GM19467 (cell line): ENCODE results near the gene DLGAP1.
A peak's percentile ranks its signal among the peaks of the same experiment; 100 is the strongest.

ENCODE experiments used
- ATAC-seq: cut with Tn5 transposase; IDR thresholded peaks from one replicate; pipeline ENCODE4 v1.9.1; 2021; ENCODE audit warnings: mild to moderate bottlenecking, moderate library complexity; ENCODE audit not compliant: unreplicated experiment

Gene DLGAP1

DNA sequence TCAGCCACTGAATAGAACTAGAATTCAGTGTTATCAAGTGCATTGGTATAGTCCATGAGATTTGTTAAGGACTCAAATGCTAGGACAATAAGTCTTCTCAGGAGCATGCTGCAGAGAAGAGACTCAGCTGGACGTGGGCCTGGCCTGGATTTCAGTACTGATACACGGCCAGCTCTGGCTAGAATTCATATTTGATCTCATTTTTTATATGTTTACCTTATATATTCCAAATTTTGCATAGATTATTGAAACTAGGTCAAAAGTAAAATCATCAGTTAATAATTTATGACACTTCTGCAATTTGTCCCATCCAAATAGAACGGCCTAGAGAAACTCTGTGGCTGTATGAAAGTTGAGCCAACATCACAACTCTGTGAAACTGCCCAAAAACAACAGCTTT, 262.0 kb downstream of the DLGAP1 start:
- ATAC-seq: no peak

DNA sequence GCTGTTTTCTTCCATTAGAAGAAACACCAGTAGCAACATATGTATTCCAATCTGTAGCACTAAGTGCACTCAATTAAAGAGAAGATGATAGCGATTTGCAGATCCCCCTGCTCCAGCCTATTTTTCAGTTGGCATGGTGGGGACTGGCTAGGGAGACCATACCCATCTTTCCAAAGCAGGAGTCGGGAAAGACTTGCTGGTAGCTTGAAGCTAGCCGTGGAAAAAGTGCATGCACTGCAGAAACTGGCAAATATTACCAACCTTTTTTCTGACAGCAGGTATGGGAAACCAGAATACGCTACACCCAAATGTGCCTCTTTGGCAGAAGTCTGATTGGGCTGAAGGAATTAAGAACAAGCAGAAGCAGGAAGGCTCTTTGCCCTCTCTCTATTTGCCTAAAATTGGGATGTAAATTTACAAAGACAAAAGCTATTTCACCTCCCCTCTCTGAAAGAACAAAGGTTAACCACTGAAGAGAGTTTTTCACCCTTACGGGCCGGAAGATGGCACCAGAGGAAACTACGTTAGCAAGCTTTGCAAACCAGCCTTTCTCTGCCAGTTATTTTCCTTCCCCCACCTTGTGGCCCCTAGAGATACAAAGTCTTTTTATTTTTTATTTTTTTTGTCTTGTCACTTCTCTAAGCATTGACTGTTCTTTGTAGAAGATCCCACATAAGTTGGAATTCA, 273.1 kb downstream of the DLGAP1 start:
- no peak for ATAC-seq

- no peak for ATAC-seq
Measured at GRCh38 chr18:4181086-4181485, 274.0 kb downstream of the DLGAP1 start.

DNA sequence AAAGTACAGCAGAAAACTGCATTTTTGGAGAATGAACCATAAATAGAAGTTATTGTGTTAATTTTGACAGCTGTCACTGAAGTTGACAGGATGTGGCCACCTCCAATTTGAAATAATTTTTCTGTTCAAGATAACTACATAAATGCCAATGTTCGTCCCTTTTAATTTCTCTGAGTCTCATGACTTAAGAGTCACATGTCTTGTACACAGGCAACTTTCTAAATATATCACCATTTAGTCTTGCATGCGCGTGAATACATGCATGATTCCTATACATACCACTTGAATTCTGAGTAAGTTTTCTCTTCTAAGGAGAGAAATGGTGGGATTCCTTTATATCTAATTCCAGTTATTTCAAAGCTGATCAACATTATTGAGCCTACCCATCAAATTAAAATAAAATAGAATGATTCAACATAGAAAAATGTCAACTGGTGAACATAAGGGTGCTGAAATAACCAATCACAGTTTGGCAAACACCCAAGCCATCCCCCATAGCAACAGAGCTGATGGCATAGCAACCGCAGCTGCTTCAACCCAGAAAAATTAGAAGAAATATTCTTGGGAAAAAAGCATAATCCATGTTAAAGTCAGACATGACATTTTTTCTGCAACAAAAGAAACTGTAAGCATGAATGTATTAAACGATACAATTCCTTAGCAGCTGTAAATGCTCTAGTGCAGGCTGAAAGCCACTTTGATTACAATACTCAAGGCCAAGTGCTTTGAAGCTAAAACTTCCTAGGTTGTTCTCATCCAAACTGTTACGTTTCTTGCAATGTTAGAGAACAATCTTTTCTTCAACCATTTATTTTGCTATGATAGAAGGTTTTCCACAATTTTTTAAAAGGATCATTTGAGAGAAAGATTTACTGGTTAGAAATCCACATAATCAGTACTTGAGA, 282.7 kb downstream of the DLGAP1 start:
- no peak for ATAC-seq

DNA sequence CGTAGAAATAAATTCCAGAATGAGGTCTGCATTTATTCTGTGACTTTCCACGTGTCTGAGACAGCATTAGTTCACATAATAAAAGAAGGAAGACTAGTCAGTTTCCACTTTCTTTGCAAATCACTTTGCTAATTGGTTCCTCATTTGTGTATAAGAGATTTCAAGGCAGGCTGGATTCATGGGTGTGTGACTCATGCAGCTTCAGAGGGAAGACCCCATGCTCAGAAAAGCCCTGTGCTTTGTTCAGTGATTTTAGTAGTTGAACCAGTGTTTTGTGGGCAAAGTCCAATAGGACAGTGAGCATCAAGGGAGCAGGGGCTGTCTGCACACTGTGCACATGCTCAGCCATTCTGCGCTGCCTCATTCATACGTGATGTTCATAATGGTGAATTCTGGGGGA, 297.8 kb downstream of the DLGAP1 start:
- ATAC-seq: no peak

- ATAC-seq: no peak
Measured at GRCh38 chr18:4146797-4147196, 308.3 kb downstream of the DLGAP1 start.

DNA sequence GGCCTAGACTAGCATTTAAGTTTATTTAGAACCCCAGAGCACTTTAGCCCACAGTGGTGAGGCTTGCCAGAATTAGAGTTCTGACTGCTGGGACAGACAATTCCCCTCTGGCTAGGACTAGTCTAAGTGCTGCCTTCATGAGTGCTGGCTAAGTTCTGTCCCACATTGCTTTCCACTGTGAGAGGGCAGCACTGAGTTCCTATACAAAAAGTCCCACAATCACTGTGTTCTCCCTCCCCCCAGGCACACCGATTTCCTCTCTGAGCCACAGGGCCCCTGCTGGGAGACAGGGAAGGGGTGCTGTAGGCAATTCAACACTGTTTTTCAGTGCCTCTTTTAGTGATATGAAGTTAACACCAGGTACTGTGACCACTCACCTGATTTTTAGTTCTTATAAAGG, 310.9 kb downstream of the DLGAP1 start:
- no peak for ATAC-seq

DNA sequence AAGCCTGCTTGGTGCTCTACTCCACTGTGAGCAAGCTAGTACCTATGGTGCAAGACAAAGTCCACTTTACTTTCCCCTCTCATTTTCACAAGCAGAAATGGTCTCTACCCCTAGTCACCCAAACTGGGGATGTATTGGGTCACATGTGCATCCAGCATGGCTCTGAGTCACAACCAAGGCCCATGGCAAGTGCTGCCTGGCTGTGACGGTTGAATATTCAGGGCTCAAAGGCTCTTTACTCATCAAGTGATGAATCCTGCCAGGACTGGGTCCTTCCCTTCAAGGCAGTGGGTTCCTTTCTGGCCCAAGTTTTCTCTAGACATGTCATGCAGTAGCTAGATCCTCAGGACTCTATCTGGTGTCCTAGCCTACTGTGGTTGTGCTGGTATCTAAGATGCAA, 311.5 kb downstream of the DLGAP1 start:
- ATAC-seq: no peak

DNA sequence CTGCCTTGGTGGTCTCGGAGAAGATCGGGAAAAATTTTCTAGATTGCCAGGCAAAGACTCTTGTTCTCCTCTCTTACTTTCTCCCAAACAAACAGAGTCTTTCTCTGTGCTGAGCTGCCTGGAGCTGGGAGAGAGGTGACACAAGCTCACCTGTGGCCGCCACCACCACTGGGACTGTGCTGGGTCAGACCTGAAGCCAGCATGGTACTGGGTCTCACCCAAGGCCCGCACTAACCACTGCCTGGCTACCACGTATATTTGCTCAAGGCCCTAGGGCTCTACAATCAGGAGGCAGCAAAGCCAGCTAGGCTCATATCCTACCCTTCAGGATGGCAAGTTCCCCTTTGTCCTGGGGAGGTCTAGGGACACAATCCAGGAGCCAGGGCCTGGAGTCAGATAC, 312.2 kb downstream of the DLGAP1 start:
- ATAC-seq: no peak

GRCh38 chr18:4134700-4135099, 320.4 kb downstream of the DLGAP1 start:
- no peak for ATAC-seq

GRCh38 chr18:4130734-4131719, 324.1 kb downstream of the DLGAP1 start:
- ATAC-seq: no peak

DNA sequence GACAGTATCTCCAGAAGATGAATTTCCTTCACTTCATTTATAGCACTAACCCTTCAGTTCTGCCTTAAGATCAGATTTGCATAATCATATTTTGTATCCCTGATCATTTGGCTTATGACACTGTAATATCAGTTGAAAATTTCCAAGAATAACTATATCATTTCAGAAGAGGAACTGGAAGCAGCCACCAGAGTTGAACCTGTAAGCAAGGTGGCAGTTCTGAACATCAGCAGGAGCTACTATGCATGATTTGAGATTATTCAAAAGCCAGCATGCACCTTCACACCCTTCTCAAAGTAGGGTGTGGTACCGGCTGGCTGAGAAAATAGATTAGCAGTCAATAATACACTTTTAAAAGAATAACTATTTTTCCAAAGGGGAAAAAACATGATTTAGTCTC, 328.2 kb downstream of the DLGAP1 start:
- no peak for ATAC-seq

DNA sequence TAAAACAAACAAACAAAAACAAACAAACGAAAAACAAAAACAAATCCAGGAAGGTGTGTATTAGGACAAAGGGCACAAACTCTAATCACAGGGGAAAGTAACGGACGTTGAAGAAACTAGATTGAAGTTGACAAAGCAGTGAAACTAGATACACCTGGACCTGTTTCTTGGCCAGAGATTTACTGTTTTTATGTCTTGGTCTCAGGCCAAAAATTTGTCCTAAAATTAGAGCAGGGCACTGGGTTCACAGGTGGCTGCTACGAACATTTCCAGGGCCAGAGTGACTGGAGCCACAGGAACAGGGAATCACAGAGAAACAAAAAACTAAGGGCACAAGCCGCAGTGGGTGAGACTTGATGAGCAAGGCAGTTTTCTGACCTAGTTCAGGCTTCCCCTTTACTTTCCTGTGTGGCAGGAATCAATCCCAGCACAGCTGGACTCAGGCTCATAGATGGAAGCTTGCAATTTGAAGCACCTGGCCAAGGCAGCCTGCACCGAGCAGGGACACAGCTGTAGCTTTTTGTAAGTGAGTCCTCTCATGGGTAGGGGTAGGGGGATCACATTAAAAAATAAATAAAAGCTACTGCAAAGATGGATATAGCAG, 329.4 kb downstream of the DLGAP1 start:
- ATAC-seq: no peak

DNA sequence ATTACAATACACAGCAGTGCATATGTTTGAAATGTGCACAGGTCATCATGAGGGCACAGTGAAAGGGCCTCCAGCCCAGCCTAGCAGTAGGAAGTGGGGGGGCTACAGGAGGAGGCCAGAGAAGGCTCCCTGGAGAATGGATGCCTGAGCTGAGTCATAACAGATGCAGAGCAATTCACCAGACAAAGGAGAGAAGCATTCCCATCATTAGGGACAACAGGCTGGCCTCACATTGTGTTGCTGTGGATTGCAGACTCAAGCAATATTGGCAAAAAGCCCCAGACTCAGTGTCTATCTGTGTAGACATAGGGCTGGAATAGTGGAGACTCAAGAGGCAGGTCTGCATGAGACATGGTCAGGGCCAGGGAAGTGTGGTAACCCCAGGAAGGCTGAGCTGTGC, 329.9 kb downstream of the DLGAP1 start:
- no peak for ATAC-seq

DNA sequence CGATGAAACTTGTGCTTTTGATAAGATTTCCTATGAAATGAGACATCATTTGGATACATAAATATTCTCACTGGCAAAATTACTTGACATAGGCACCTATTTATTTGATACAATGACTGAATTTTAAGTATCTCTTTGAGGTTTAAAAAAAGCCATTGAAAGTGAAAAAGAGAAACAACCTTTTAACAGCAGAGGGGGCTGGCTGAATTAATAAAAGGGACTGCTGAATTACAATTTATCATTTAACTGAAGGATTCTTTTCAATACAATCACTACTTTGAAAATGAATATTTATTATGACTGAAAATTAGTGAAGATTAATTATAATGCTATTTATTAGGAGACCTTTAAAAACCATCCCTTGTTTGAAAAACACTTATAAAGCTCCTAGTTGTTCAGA, 335.3 kb downstream of the DLGAP1 start:
- ATAC-seq: no peak

- no peak for ATAC-seq
Measured at GRCh38 chr18:4119127-4119648, 335.9 kb downstream of the DLGAP1 start.

GRCh38 chr18:4108016-4108415, 347.1 kb downstream of the DLGAP1 start:
- ATAC-seq: no peak

GRCh38 chr18:4107049-4107467, 348.0 kb downstream of the DLGAP1 start:
- ATAC-seq: no peak

DNA sequence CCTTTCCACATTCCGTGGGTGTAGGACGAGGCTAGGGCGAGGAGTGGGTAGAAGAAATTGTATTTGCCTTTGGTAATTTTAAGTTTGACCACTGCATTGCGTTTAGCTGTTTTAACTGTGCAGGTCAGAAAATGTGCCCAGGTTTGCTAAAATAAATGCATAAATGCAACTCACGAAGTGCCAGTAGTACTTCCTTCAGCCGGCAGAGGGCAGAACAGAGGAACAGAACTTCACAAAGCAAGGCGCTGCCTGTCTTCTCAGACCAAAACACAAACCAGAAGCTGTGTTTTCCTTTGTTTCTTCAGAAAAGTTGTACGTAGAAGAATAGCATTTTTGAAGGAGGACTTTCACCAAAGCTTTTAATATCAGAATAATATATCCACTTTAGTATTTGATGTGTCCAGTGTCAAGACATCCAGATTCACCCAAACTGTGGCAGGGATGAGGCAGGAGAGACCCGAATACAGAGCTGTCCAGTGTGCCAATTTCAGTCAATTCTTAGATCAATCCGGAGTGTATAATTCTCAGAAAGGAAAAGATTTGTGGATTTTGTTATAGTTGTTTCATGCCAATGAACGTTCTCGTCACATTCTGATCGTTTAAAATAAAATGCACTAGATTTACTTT, 348.6 kb downstream of the DLGAP1 start:
- peak; percentile 53 for ATAC-seq

- ATAC-seq: no peak
Measured at GRCh38 chr18:4102901-4103300, 352.2 kb downstream of the DLGAP1 start.
